Gastroesophageal sphincter (tissue), 3 donors: Measurements from ENCODE around the gene C1orf232.

Experiments
- CTCF ChIP-seq, 4 experiments: fragments of 200-600 bp in 2 of 4; fragments of 450-650 bp in 2 of 4; sonication (generic) in 1 of 4; IDR thresholded peaks; one replicate each; pipeline ENCODE4 v1.5.1; 2017 to 2019; ENCODE audit warnings: antibody characterized with exemption in 4 of 4, mild to moderate bottlenecking in 2 of 4, moderate library complexity in 2 of 4
- POLR2A ChIP-seq, 2 donors: fragments of 450-650 bp; IDR thresholded peaks; one replicate each; pipeline ENCODE4 v1.6.1; 2017; ENCODE audit warnings: antibody characterized with exemption in 2 of 2, mild to moderate bottlenecking in 2 of 2, moderate library complexity in 1 of 2
- POLR2AphosphoS5 ChIP-seq: sonication (generic); formaldehyde crosslinking; IDR thresholded peaks from one replicate; pipeline ENCODE4 v1.6.1; 2017; ENCODE audit warnings: antibody characterized with exemption

- TF ChIP-seq CTCF (IDR thresholded peaks at IDR 0.05) (no peak), POLR2AphosphoS5 (no peak), POLR2A (IDR thresholded peaks at IDR 0.05) (no peak)
These were observed 31.6 kb upstream of the C1orf232 start for GRCh38 chr1:26200413-26200812.
